Measurements from ENCODE around the gene YY1.

The YY1 gene

GRCh38 chr14:100317912-100318808 lies 79.2 kb downstream of the YY1 start:
- peak; percentile 60 for DNase-seq

GRCh38 chr14:100320157-100320856 lies 81.4 kb downstream of the YY1 start:
- DNase-seq, result no peak

- DNase-seq, result no peak
Observed at GRCh38 chr14:100321473-100322137, 82.7 kb downstream of the YY1 start.

- DNase-seq, result no peak
Observed at GRCh38 chr14:100322138-100322957, 83.4 kb downstream of the YY1 start.

DNA sequence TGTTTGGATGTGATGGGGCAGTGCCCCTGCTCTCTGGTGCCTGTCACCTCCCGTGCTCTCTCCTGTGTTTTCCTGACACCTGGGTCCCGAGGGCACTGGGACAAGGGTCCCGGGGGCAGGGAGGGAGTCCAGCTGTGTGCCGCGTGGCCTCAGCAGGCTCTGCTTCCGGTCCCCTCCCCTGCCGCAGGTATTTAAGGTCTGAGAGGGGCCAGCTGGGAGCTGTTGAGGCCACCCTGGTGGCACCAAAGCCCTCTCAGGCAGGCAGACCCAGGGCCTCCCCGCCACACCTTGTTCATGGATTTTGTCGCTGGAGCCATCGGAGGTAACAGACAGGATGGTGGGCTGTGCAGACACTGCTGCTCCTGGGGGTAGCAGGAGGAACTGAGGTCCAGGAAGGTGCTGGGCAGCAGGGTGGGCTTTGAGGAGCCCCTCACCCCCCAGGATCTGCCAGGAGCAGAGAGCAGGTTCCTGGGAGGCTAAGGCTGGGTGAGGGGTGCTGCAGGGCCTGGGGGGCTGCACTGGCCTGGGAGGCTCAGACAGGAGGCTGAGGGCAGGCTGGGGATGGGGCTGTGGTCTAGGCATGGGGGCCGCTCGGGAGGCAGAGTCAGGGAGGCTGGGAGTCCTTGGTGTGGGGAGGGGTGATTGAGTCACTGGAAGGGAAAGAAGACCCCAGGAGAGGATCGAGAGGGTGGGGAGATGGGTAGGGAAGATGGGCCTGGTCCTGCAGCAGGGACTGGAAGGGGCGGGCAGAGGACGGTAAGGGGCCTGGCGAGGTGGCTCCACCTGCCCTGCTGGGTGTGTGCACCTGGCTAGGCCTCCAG lies 84.4 kb downstream of the YY1 start, which contains the start of gene SLC25A47:
Gene SLC25A47 (plus strand): TSS at position 219 of the 821 bp plus-strand sequence. CDS start 76 bp downstream, at position 295.
- DNase-seq, result no peak

- no peak for DNase-seq
Observed at GRCh38 chr14:100323942-100324307, 85.0 kb downstream of the YY1 start.

DNA sequence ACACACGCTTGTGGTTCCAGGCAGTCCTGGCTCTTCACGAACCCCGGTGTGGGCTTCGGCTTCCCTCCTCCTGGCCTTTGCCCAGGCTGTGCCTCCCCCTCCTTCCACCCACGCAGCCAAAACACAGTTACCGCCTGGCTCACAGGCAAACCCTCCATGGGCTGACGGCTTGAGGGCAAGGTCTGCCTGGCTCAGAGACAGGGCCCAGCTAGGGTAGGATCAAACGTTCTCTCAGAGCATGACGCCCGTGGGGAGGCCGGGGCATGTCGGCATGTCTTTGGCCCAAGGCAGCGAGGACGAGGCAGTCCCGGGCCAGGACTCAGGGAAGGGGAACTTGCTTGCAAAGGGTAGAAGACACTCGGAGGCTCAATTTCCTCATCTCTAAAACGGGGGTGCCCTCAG lies 86.3 kb downstream of the YY1 start:
- no peak for DNase-seq

- no peak for DNase-seq
Observed at GRCh38 chr14:100325958-100326357, 87.0 kb downstream of the YY1 start.

DNA sequence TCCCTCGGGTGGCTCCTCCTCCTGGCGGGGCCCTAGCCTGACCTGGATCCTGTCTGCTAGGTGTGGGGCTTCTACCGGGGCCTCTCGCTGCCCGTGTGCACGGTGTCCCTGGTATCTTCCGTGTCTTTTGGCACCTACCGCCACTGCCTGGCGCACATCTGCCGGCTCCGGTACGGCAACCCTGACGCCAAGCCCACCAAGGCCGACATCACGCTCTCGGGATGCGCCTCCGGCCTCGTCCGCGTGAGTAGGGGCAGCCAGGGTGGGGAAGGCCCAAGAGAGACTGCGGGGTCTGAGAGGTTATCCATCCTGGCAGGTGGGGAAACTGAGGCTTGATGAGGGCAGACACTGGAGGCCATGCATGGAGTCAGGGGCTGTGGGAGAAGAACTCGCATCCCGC lies 88.2 kb downstream of the YY1 start:
- no peak for DNase-seq

DNA sequence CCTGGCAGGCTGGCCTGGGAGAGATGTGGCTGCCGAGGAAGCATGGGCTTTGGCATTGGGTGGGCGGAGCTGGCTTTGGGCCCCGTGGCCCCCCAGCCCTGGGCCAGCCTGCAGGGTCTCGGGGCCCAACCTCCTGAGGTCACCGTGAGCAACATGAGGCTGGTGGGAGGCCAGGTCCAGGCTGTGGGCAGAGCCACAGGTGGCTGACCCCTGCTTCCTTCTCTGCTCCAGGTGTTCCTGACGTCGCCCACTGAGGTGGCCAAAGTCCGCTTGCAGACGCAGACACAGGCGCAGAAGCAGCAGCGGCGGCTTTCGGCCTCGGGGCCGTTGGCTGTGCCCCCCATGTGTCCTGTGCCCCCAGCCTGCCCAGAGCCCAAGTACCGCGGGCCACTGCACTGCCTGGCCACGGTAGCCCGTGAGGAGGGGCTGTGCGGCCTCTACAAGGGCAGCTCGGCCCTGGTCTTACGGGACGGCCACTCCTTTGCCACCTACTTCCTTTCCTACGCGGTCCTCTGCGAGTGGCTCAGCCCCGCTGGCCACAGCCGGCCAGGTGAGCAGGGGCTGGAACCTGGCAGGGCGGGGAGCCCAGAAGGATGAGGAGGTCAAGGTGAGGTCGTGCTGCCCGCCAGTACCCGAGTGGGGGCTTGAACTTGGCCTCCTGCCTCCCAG lies 89.7 kb downstream of the YY1 start:
- DNase-seq, result no peak

DNA sequence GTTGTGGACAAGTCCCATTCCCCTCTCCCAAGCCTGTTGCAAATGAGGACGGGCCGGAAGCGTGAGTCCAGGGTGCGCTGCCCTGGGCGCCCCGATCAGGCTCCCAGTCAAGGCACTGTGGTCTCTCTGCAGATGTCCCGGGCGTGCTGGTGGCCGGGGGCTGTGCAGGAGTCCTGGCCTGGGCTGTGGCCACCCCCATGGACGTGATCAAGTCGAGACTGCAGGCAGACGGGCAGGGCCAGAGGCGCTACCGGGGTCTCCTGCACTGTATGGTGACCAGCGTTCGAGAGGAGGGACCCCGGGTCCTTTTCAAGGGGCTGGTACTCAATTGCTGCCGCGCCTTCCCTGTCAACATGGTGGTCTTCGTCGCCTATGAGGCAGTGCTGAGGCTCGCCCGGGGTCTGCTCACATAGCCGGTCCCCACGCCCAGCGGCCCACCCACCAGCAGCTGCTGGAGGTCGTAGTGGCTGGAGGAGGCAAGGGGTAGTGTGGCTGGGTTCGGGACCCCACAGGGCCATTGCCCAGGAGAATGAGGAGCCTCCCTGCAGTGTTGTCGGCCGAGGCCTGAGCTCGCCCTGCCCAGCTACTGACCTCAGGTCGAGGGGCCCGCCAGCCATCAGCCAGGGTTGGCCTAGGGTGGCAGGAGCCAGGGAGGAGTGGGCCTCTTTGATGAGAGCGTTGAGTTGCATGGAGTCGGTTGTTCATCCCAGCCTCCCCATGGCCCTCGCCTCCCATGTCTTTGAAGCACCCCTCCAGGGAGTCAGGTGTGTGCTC lies 90.5 kb downstream of the YY1 start:
- no peak for DNase-seq

DNA sequence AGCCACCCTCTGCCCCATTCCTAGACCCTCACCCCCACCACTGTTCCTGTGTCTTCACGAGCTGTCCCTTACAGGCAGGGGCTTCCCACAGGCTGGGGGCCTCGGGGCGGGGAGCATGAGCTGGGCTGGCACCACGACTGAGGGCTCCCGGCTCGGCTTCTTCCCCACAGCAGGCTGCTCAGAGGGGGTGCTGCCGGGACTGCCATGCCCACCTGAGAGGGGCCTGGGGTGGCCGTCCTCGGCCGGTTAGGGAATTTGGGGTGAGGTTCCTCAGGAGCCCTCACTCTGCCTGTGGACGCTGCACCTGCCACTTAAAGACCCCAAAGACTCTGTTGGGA lies 91.0 kb downstream of the YY1 start:
- no peak for DNase-seq

GRCh38 chr14:100330388-100330931 lies 91.5 kb downstream of the YY1 start:
- DNase-seq, result no peak

- DNase-seq, result no peak
Observed at GRCh38 chr14:100332071-100332639, 93.2 kb downstream of the YY1 start.

Measured in activated CD4-positive, alpha-beta T cell treated with anti-CD3 and anti-CD28 coated beads for 1 hour (primary cell).